GM12892 (cell line): ENCODE data around the gene ZNF689.

Experiments
- DNase-seq: peaks from one replicate; pipeline ENCODE4 v3.0.0; 2011; ENCODE audit not compliant: insufficient read length
- FAIRE-seq: peaks from 2 replicates; lab custom pipeline; 2011; peaks lifted over from hg19 to GRCh38; lab: Jason Lieb, UNC
- POLR2A ChIP-seq: IDR thresholded peaks from 2 replicates; pipeline ENCODE4 v1.6.1; 2011; ENCODE audit warnings: low read depth, low read length, control low read depth
- POLR2AphosphoS5 ChIP-seq: IDR thresholded peaks from 2 replicates; pipeline ENCODE4 v1.6.1; 2011; ENCODE audit warnings: low read depth, low read length, control low read depth
- TAF1 ChIP-seq: IDR thresholded peaks from 2 replicates; pipeline ENCODE4 v1.6.1; 2011; ENCODE audit warnings: low read depth, mild to moderate bottlenecking, control low read depth, low read length, borderline replicate concordance

The ZNF689 gene

DNA sequence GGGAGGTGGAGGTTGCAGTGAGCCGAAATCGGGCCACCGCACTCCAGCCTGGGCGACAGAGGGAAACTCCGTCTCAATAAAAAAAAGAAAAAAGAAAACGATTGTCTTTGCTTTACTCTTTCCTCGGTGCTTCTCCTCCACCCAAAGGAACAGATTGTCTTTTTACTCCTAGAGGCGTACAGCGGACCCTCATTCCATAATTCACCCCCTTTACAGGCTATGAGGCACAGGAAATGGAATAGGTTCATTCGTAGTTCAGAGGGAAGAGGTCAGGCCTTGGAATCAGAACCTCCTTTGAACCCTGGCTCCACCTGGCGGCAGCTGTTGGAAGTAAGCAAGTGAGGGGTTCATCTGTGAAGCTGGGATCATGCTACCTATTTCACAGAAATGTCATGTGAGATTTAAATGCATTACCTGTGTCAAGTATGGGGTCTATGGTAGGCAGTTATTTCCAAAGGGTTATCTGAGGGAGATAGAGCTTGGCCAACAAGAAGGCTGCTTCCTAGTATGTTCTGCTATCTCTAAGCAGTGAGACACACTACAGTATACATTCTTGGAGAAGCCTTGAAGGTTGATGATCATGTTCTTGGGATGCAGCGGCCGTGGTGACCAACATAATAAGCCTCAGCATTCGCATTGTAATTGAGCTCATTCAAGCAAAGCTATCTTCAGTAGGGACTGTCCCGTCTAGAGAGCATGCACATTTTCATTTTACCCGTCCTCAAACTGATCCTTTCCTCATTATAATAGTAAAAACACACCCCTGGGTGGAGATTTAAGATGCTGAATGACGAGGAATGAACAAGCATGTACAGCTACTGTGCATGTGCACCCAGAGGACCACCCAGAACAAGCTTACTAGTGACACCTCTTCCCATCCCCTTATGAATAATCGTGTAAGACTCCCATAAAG, 18.7 kb upstream of the ZNF689 start:
- peak; percentile 93 for FAIRE-seq

DNA sequence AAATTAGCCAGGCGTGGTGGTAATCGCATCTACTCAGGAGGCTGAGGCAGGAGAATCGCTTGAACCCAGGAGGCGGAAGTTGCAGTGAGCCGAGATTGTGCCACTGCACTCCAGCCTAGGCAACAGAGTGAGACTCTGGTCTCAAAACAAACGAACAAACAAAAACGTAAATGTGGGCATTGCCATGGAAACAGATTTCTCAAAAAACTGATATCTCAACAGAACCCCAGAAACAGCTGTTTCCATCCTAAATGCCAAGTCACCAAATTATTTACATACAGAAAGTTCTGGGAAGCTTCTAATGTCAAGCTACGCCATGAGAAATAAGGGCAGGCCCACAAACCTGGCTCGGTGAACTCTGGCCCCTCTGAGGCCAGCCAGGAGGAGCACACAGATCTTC, 16.0 kb upstream of the ZNF689 start:
- DNase-seq (no peak), FAIRE-seq (no peak)
- TF ChIP-seq POLR2AphosphoS5 (no peak), TAF1 (no peak), POLR2A (no peak)

More for the DNA sequence above, 18.7 kb upstream of the ZNF689 start:
- TF ChIP-seq POLR2AphosphoS5: no peak
- no peak for TF ChIP-seq TAF1
- no peak for TF ChIP-seq POLR2A
- DNase-seq: peak; percentile 54

DNA sequence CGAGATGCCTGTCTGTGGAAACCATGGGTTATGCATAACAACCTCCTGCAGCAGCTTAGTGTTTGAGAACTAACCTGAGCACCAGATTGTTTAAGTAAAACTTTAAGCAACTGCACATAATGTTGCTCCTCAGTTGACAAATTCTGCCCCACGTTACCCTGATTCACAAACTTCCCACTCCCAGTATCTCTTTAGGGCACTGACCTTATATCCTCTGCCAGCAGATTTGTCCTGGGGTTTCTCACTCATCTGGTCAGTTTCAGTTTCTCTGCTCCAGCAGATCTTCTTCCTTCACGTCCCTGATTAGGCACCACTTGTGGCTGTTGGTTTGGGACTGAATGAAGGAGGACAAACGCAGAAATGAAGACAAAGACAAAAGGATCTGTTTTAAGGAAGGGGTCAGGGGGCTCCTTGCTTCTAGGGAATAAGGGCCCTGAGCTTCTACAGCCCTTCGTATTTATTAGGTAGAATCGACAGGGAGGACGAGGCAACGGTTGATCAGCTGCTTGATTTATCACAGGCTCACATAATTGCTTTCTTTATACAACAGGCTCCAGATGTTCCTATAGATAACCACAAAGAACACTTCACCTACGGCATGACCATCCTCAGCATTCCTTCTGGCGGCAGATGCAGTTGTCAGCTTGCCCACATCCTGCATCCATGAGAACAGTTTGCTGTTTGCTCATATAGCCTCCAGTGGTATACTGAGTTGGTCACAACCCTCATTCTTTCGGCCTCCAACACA, 13.5 kb upstream of the ZNF689 start:
- TF ChIP-seq POLR2AphosphoS5: no peak
- no peak for TF ChIP-seq TAF1
- TF ChIP-seq POLR2A: no peak
- DNase-seq: no peak
- no peak for FAIRE-seq

DNA sequence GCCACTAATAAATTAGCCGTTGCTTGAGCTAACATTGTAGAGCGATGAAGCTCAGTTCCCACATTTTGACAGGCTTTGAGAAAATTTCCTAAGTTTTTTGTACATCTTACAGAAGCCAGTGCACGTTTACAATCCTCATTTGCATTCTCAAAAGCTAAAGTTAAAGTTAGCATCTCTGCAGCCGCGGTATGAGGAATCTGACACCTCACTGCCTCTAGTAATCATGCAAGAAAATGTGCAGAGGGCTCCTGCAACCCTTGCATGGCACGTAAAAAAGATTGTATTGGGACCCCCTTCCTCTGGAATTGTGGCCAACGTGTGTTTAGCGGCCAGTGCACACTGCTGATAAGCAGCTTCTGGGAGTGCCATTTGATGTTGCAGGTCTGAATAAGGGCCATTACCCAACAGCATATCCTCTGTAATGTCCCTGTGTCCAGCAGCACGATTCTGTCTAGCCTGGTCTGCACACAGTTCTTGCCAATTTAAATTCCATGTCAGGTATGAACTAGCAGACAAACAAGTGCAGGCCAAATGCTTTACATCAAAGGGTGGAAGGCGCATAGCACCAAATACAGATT, 12.4 kb upstream of the ZNF689 start:
- TF ChIP-seq POLR2AphosphoS5: no peak
- TF ChIP-seq POLR2A: no peak
- TF ChIP-seq TAF1: no peak
- DNase-seq (no peak), FAIRE-seq (no peak)

DNA sequence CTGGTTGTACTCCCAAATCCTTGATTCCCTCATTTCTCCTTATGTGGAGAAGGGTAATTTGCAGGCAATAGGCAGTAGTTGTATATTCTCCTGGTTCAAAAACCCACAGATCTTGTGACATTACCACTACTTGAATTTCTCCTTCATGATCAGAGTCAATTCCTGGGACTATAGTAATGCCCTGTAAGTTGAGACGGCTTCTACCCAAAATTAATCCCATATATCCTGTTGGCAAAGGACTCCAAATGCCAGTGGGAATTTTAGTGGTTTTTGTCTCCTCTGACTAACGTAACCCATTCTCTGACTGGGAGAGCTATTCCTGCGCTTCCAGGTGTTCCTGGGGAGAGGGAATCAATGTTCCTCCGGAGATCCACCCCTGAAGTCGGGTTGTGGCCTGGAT, 11.6 kb upstream of the ZNF689 start:
- no peak for DNase-seq
- FAIRE-seq: no peak
- no peak for TF ChIP-seq POLR2A
- no peak for TF ChIP-seq TAF1
- TF ChIP-seq POLR2AphosphoS5: no peak

DNA sequence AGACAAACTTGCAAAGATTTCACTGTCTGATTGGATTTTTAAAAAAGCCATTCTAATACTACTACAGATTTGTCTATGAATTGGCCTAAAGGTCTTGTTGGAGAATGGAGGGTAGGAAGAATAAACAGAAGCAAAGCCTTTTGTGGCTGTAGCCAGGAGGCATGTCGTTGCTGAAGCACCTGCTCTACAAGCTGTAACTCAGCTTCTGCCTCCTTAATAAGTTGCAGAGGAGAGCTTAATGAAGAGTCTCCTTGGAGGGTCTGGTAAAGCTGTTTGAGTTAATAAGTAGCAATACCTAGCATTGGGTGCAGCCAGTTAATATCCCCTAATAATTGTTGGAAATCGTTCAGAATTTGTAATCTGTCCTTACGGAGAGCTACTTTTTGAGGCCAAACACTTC, 10.0 kb upstream of the ZNF689 start:
- no peak for DNase-seq
- FAIRE-seq: no peak
- TF ChIP-seq POLR2AphosphoS5 (no peak), POLR2A (no peak), TAF1 (no peak)

DNA sequence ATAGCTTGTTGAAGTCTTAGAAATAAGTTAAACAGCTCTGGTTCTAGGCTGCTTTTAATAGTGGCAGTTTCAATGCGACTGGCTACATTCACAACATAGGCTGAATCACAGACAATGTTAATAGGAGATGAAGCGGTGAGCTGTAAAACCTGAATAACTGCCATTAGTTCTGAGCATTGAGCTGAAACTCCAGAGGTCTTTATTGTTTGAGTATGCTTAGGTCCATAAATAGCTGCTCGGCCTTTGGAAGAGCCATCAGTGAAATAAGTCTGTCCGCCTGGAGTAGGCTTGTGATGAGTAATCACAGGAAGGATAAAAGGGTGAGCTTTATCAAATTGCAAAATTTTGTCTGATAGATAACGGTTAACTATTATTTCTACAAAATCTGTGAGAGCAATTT, 9.4 kb upstream of the ZNF689 start:
- TF ChIP-seq POLR2AphosphoS5 (no peak), POLR2A (no peak), TAF1 (no peak)
- no peak for FAIRE-seq
- DNase-seq: no peak

DNA sequence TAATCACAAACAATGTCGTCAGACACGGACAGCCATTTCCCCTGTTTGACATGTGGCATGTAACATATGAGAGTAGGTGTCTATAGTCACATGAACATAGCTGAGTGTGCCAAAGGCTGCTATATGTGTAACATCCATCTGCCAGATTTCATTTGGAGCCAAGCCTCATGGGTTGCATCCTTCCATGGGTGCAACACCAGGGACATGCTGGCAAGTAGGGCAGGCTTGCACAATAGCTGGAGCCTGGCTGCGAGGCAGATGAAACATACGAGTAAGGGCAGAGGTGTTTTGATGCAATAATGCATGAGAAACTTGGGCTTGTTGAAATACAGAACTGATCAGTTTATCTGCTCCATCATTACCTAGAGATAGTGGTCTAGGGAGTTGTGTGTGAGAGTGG, 9.0 kb upstream of the ZNF689 start:
- DNase-seq (no peak), FAIRE-seq (no peak)
- TF ChIP-seq TAF1: no peak
- TF ChIP-seq POLR2A: no peak
- TF ChIP-seq POLR2AphosphoS5: no peak

DNA sequence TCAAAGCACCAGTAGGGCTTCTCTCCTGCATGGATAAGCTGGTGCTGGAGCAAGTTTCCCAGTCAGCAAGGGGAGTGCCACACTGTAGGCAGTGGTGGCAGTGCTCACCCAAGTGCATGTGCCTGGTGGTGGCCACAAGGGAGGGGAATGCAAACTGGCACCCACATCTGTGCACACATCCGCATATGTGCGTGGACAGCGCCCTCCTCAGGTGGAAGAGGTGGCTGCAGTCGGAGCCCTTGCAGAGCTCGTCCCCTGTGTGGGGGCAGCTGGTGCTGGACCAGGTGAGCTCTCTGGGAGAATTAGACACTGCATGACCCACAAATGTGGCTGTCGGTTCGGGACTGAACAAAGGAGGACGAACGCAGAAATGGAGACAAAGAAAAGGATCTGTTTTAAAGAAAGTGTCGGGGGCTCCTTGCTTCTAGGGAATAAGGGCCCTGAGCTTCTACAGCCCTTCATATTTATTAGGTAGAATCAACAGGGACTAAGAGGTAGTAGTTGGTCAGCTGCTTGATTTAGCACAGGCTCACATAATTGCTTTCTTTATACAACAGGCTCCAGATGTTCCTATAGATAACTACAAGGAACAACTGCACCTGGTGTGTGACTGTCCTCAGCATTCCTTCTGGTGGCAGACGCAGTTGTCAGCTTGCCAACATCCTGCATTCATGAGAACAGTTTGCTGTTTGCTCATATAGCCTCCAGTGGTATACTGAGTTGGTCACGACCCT, 5.3 kb upstream of the ZNF689 start:
- no peak for FAIRE-seq
- TF ChIP-seq TAF1: no peak
- TF ChIP-seq POLR2A: no peak
- peak; percentile 41 for DNase-seq

DNA sequence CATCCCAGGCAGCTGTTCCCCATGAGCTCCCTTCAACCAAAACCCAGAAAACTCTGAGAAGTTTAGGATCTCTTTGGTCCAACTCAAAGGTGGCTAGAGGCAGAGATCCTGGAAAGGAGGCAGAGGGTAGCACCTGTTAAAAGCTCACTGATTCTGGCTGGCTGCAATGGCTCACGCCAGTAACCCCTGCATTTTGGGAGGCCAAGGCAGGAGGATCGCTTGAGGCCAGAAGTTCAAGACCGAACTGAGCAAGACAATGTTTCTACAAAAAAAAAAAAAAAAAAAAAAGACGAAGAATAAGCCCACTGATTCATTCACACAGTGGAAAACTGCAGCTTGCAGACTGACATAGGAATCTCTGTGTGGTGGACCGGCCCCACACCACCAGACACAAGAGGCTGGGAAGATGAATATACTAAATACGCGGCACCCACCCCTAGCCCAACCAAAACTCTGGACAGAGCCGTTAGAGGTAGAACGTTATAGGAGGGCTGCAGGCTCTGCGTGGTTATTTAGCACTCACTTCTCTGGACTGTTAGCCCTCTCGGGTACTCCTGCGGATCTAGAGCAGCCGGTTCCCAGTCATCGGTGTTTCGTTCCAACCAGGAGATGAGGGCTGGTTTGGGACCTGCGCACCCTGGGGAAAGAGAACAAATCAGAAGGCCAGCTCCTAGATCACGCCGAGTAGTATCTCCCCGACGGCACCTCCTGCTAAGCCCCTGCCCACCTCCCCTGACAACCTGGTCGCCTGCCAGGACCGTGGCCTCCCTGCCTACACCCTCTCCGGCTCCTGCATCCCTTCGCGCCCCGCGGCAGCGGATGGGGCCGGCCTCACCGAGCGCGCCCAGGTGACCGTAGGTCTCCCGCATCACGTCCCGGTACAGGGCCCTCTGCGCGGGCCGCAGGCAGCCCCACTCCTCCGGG, 925 bp downstream of the ZNF689 start:
- DNase-seq (peak; percentile 55), FAIRE-seq (no peak)
- TF ChIP-seq TAF1 (no peak), POLR2AphosphoS5 (no peak), POLR2A (no peak)
